Measurements from ENCODE around the gene MYLK4. TPM values are rescaled to one million over a fixed set of nuclear protein-coding genes. Genes with fewer than 3 reads are reported as not detected.
A peak's percentile ranks its signal among the peaks of the same experiment; 100 is the strongest.

Gene MYLK4
- total and polyA plus RNA-seq, 2 of the 13 experiments (the other 11 are each of a cell fraction or from before 2014, with no cell fraction given), result 0.26 to 0.29 TPM

DNA sequence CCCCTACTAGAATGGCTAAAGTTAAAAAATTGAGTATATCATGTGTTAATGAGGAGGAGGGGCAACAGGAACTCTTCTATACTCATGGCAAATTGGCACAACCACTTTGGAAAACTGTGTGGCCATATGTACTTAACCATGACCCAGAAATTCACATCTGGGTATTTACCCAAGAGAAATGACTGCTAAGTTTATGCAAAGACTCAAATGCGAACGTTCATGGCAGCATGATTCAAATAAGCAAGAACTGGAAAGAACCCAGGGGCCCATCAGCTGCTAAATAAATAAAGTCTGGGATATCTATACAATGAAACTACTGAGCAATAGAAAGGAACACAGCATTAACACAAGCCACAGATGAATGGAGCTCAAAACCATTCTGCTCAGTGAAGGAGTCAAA lies 107.6 kb downstream of the MYLK4 start (continued):
- TF ChIP-seq, protein P1, sequence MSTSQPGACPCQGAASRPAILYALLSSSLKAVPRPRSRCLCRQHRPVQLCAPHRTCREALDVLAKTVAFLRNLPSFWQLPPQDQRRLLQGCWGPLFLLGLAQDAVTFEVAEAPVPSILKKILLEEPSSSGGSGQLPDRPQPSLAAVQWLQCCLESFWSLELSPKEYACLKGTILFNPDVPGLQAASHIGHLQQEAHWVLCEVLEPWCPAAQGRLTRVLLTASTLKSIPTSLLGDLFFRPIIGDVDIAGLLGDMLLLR (CRISPR knock-in tag; IDR thresholded peaks at IDR 0.05), result no peak
- no peak for TF ChIP-seq ZNF878 (CRISPR knock-in tag; IDR thresholded peaks at IDR 0.05)
- no peak for TF ChIP-seq NBN (conservative IDR thresholded peaks at IDR 0.05)

- TF ChIP-seq MNT (IDR thresholded peaks at IDR 0.05), result peak; percentile 73
- TF ChIP-seq, protein P2, sequence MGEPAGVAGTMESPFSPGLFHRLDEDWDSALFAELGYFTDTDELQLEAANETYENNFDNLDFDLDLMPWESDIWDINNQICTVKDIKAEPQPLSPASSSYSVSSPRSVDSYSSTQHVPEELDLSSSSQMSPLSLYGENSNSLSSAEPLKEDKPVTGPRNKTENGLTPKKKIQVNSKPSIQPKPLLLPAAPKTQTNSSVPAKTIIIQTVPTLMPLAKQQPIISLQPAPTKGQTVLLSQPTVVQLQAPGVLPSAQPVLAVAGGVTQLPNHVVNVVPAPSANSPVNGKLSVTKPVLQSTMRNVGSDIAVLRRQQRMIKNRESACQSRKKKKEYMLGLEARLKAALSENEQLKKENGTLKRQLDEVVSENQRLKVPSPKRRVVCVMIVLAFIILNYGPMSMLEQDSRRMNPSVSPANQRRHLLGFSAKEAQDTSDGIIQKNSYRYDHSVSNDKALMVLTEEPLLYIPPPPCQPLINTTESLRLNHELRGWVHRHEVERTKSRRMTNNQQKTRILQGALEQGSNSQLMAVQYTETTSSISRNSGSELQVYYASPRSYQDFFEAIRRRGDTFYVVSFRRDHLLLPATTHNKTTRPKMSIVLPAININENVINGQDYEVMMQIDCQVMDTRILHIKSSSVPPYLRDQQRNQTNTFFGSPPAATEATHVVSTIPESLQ (CRISPR knock-in tag; conservative IDR thresholded peaks at IDR 0.05), result no peak
- BruUV-seq (replicated peaks), result no TSS peak
- Histone ChIP-seq H3K36me3 (replicated peaks in 1 of 2; ENCODE audit: control insufficient read depth in 1 of 2, insufficient read depth in 2 of 2, low read length in 2 of 2) (no peaks in the 10 kb centered on the region), H3K4me2 (ENCODE audit: low read depth, low read length) (no peak overlapping the region), H3K9ac (ENCODE audit: insufficient read depth, low read depth, low read length) (no peak overlapping the region), H3K27ac (ENCODE audit: extremely low read length, insufficient read depth, low read length) (no peak overlapping the region), H3K4me1 (ENCODE audit: insufficient read depth, low read length) (no peaks in the 10 kb centered on the region), H3K79me2 (ENCODE audit: insufficient read depth, low read length) (no peaks in the 10 kb centered on the region), H4K20me1 (ENCODE audit: insufficient read depth, low read length) (no peaks in the 10 kb centered on the region), H2AFZ (ENCODE audit: low read length) (no peak overlapping the region), H3K27me3 (ENCODE audit: control insufficient read depth in 1 of 2, insufficient read depth in 2 of 2, low read length in 2 of 2) (peaks cover 1 to 73% of the 10 kb centered on the region in 2 experiments; a peak in 3 of 5 replicates), H3K9me3 (ENCODE audit: low read length) (no peaks in the 10 kb centered on the region), H3K4me3 (replicated peaks in 1 of 3; ENCODE audit: insufficient read depth in 1 of 3, low read depth in 2 of 3, low read length in 3 of 3) (no peak overlapping the region)
- CTCF ChIA-PET (ENCODE audit: low intra/inter-chr PET ratio, low total read pairs), result no interaction called here
- 50% methylated on average over 14 of the region's 14 CpGs for WGBS (ENCODE audit: low lambda C conversion rate)
- ATAC-seq (no peak), DNase-seq (ENCODE audit: low spot score) (no peak), FAIRE-seq (no peak)
- in situ Hi-C loops (cut with HindIII; ENCODE audit: extremely low pct_ligation_motif_present, low pct_unique_long_range_greater_than_20kb), result no loop called here
- intact Hi-C loops (cut with micrococcal nuclease; ENCODE audit: unreplicated experiment), result no loop called here
- POLR2A ChIA-PET, result no interaction called here
Measured at GRCh38 chr6:2641044-2641725, 109.5 kb downstream of the MYLK4 start.

Measured in HepG2 (cell line).